Prostate gland (tissue), 2 donors: ENCODE measurements around the gene IGFBP2.

Experiments used
- POLR2A ChIP-seq: fragments of 450-650 bp; IDR thresholded peaks from one replicate; pipeline ENCODE4 v1.6.1; 2016; ENCODE audit warnings: antibody characterized with exemption, mild to moderate bottlenecking
- TF ChIP-seq, protein P1 (sequence below), 4 experiments: fragments of 200-600 bp in 2 of 4; fragments of 450-650 bp in 2 of 4; sonication (generic) in 2 of 4; IDR thresholded peaks; 1 replicate in 3 of 4; 2 replicates in 1 of 4; pipeline ENCODE4 v1.5.1; 2016 to 2019; ENCODE audit warnings: antibody characterized with exemption in 4 of 4, mild to moderate bottlenecking in 2 of 4, moderate library complexity in 2 of 4

DNA sequence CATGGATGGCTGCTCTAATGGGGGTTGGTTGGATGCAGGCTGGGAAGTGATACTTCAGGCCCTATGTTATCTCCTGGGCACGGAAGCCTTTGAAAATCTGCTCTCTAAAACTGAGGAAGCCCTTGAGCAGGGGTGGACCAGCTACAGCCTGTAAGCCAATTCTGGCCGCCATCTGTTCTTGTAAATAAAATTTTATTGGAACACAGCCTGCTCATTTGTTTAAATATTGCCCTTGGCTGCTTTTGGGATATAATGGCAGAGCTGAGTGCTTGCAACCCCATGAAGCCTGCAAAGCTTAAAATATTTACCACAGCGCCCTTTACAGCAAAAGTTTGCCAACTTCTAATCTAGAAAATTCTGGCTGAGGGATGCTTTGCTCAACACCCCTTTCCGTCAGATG lies 11.9 kb upstream of the IGFBP2 start:
- TF ChIP-seq, protein P1, sequence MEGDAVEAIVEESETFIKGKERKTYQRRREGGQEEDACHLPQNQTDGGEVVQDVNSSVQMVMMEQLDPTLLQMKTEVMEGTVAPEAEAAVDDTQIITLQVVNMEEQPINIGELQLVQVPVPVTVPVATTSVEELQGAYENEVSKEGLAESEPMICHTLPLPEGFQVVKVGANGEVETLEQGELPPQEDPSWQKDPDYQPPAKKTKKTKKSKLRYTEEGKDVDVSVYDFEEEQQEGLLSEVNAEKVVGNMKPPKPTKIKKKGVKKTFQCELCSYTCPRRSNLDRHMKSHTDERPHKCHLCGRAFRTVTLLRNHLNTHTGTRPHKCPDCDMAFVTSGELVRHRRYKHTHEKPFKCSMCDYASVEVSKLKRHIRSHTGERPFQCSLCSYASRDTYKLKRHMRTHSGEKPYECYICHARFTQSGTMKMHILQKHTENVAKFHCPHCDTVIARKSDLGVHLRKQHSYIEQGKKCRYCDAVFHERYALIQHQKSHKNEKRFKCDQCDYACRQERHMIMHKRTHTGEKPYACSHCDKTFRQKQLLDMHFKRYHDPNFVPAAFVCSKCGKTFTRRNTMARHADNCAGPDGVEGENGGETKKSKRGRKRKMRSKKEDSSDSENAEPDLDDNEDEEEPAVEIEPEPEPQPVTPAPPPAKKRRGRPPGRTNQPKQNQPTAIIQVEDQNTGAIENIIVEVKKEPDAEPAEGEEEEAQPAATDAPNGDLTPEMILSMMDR (IDR thresholded peaks at IDR 0.05): no peak
- no peak for TF ChIP-seq POLR2A
